Raji (cell line): ENCODE results near the gene AGAP1.

ENCODE experiments used
- POLR2A ChIP-seq: IDR thresholded peaks from 2 replicates; pipeline ENCODE4 v1.6.1; 2011; ENCODE audit warnings: low read depth, low read length, control low read depth; ENCODE audit not compliant: insufficient read depth

Gene AGAP1

GRCh38 chr2:236160366-236161081 is 666.7 kb downstream of the AGAP1 start:
- no peak for TF ChIP-seq POLR2A

DNA sequence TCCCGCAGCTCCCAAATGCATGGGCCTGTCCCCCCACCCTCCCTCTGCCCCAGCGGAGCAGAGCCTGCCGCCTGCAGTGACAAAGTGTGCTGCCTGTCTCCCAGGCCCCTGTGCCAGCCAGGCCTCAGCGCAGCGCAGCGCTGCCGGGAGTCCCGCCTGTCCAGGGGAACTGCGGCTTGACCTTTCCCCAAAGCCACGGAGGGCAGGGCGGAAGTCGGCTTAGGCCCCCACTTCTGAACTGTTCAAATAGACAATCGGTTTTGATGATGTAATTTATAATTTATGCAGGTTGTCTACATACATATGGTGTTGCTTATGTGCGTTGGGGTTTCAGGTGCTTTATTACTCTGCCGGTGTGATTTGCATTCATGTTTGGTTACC is 667.2 kb downstream of the AGAP1 start:
- no peak for TF ChIP-seq POLR2A

DNA sequence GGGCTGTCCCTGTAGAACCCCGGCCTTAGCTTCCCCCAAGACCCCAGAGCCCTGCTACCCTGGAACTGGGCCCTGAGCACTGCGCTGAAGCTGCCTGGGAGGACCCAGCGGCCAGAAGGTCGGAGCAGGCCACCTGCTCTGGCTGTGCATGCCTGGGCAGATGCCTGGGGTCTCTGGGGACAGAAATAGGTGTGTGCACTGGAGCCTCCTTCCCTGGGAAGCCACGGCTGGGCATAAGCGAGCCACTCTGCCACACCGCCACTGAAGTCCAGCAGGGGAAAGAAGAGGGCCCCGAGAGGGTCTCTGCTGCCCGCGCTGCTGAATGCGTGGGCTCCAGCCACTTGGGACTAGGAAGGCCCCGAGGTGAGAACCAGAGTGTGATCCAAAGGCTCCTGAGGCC is 667.7 kb downstream of the AGAP1 start:
- no peak for TF ChIP-seq POLR2A

- TF ChIP-seq POLR2A, result no peak
These were observed 668.4 kb downstream of the AGAP1 start for GRCh38 chr2:236162031-236162845.

DNA sequence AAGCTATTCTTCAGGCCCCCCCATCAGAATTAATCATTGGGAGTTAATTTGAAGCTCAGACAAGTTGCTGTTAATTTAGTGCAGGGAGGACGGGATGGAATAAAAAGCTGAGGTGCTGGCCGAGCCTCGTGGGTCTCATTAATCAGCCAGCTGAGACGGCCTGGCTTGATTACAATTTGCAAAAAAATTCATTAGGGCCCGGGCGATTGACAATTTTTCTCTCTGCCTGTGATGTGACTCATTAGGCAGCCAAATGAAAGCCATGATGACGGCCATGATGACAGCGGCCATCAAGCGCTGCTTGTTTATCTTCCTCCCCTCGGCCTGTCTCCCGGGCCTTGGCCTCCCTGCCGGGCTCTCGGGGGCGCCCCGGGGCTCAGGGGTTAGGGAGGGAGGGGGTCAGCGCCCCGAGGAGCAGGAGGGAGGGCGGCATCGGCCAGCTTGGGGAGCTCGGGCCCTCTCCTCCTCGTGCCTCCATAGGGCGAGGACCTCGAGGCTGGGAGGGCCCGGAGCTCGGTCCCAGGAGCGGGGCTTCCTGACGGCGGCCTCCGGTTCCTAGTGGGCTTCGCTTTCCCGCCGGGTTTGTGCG is 669.1 kb downstream of the AGAP1 start:
- TF ChIP-seq POLR2A, result no peak

DNA sequence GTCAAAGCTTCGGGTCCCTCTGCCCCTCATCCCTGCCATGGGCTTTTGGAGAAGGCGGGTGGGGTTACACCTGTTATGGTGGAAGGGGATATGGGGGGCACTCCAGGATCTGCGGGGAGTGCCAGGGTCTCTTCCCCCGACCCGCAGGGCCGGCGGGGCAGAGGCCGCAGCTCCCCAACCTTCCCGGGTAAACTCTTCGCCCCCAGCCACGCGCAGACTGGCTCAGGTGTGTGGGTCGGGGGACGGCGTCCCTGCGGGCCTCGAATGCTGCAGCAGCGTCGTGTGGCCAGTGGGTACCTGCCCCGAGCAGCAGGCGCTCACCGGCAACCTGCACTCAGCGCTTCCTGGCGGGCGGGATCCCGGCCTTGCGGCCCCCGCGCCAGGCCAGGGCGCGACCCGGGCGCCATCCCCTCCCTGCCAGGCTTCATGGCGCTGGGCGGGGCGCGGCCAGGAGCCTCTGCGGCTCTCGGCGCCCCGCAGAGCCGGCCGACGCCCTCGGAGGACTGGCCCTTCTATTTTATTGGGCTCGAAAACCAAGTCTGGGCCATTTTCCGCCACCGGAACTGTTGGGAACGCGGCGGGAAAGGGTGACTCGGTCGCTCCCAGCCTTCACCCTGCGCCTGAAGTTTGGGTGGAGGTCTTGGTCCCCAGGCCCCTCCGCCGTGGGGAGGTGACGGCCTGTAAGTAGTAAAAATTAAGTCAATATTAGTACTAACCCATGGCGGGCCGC is 669.8 kb downstream of the AGAP1 start:
- no peak for TF ChIP-seq POLR2A

GRCh38 chr2:236164201-236164924 is 670.5 kb downstream of the AGAP1 start:
- no peak for TF ChIP-seq POLR2A

DNA sequence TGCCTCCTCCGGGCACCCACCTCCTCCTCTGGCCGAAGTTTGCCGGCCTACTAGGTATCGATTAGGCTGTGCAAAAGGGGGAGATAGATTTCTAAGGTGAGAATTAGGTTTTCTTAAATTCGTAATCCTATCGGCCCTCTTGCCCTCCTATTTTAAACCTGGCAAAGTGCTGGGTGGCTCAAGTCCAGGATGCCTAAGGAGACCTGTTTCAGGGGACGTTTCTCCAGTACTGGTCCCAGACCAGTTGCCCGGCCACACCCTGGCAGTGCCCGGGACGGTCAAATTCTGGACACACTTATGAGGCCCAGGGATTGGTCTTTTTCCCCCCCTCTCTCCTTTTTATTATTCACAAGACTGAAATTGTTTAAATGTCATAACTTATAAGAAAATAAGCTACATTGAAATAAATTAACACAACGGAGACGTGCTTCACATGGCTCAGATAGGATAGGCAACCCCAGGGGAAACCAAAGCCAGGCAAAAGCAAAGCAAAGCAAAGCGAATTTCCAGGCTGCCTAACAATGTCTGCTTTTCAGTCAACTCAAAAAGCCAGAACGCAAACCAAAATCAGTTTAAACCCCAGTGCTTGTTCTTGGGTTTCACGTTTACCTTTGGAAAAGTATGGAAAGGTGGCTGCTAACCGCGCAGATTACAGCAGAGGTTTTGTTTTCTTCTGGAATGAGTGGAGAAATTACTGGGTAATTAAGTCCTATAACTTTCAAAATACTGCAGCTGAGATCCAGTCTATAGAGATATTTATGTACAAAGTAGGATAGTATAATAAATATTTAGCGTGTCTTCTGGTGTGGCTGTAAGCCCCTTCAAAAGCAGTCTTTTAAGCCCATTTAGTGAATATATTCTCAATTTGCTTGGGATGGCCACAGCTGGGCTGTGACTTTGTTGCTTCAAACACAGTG is 671.3 kb downstream of the AGAP1 start:
- no peak for TF ChIP-seq POLR2A

DNA sequence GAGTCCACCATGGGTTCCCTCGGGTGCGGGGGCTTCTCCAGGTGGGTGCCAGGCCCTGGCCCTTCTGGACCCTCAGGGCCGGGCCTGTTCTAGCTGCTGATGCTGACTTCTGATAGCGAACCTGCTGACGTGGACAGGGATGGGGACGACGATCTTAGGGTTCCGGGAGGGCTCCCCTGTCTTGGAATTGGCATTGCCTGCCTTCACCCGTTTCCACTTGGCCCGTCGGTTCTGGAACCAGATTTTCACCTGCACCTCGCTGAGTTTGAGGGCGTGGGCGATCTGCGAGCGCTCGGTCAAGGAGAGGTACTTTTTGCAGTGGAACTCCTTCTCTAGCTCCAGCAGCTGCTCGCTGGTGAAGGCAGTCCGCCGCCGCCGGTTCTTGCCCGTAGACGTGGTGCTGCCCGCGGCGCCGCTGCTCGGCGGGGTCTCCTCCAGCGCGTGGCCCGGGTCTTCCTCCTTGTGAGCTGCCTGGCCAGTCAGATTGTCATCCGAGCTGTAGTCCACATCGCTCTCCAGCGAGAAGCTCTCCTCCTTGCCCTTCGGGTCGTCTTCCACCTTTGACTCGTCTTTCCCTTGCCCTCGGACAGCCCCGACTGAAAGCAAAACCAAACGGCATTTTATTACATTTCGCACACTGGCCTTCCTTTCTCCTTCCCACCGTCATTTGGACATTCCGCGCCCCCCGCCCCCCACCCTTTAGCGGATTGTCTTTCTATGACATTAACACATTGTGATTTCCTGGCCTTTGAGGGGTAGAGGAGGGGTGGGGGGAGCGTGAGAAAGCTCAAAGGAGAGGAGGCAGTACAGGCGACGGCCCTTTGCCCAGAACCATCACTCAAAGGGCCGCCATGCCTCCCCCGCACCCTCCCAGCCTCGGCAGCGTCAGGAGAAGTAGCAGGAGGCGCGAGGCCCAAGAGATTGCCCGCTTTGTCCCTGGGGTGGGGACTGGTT is 672.3 kb downstream of the AGAP1 start:
- no peak for TF ChIP-seq POLR2A

DNA sequence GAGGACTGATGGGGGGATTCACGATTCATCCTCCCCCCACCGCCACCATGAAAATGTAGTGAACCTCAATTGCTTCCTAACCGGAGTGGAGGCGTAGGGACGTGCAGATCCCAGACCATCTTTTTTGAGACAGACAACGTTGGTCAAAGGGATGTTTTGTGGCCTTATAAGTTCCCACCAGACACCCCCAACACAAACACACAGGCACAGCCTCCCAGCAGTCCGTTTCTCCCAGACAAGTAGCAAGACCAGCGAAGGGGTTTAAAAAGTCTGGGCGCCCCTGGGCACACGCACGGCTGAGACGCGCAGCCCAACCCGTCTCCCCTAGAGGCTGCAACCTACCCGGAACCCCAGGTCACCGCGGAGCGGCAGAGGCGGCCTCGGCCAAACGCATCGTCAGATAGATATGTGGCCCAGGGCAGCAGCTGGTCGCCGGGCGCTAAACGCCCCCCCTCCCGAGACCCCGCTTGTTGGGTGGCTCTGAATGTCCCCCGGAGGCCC is 673.0 kb downstream of the AGAP1 start:
- TF ChIP-seq POLR2A, result no peak

GRCh38 chr2:236167297-236168109 is 673.7 kb downstream of the AGAP1 start:
- TF ChIP-seq POLR2A, result no peak

- TF ChIP-seq POLR2A, result no peak
These were observed 674.6 kb downstream of the AGAP1 start, which contains the start of gene GBX2 for GRCh38 chr2:236168110-236169080. Gene GBX2, minus strand, starts transcription at chr2:236168386. Its CDS starts 415 bp downstream, at chr2:236167971.
